HUES64 (cell line): ENCODE results near the gene SSTR3.

Experiments
- H3K27ac ChIP-seq: 2 replicates; pipeline ENCODE4 v1.7.0; 2013; ENCODE audit warnings: low read depth, low read length, inconsistent platforms
- H3K27me3 ChIP-seq: 2 replicates; pipeline ENCODE4 v1.6.1; 2013; ENCODE audit warnings: mild to moderate bottlenecking, low read length; ENCODE audit not compliant: insufficient read depth
- H3K36me3 ChIP-seq: 2 replicates; pipeline ENCODE4 v1.6.1; 2013; ENCODE audit warnings: mild to moderate bottlenecking, low read length; ENCODE audit not compliant: insufficient read depth
- H3K4me1 ChIP-seq: 2 replicates; pipeline ENCODE4 v1.6.1; 2013; ENCODE audit warnings: mild to moderate bottlenecking, low read length, moderate library complexity; ENCODE audit not compliant: insufficient read depth
- H3K4me3 ChIP-seq: 2 replicates; pipeline ENCODE4 v1.5.1; 2013; ENCODE audit warnings: mild to moderate bottlenecking, low read length, moderate library complexity
- H3K9ac ChIP-seq: 2 replicates; pipeline ENCODE4 v1.6.1; 2013; ENCODE audit warnings: mild to moderate bottlenecking, low read depth, low read length
- H3K9me3 ChIP-seq: 2 replicates; pipeline ENCODE4 v1.6.1; 2013; ENCODE audit warnings: low read depth, low read length; ENCODE audit not compliant: insufficient read depth
- WGBS: fragments of 150-250, 120-280 bp; methylation state at CpG from one replicate; pipeline ENCODE4 v1.1.7; 2013; ENCODE audit warnings: missing lambda C conversion rate; 5-methylcytosine and 5-hydroxymethylcytosine counted together

Gene SSTR3

DNA sequence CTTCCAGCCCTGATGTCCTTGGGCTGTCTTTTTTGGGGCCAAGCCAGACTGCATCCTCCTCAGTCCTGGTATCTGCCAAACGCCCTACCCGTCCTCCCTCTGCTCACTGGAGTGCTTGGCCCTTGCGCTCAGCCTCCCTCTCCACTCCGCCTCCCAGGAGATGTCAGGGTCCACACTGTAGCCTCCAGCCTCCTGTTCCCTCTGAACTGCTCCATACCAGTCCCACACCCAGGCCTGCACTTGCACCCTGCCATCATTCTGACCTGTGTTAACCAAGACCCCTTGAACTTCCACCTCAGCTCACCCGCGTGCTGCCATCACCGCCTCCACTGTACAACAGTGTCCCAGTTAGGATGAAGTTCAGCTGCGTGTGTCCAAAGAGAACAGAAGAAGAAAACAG, 56.3 kb downstream of the SSTR3 start:
- H3K27ac ChIP-seq: no peak overlapping the region
- no peaks in the 10 kb centered on the region for H3K9me3 ChIP-seq
- no peak overlapping the region for H3K9ac ChIP-seq
- H3K4me3 ChIP-seq: no peak overlapping the region
- H3K4me1 ChIP-seq: no peaks in the 10 kb centered on the region
- no peaks in the 10 kb centered on the region for H3K27me3 ChIP-seq
- WGBS: 95% methylated on average over 8 of the region's 8 CpGs
- H3K36me3 ChIP-seq: no peaks in the 10 kb centered on the region

DNA sequence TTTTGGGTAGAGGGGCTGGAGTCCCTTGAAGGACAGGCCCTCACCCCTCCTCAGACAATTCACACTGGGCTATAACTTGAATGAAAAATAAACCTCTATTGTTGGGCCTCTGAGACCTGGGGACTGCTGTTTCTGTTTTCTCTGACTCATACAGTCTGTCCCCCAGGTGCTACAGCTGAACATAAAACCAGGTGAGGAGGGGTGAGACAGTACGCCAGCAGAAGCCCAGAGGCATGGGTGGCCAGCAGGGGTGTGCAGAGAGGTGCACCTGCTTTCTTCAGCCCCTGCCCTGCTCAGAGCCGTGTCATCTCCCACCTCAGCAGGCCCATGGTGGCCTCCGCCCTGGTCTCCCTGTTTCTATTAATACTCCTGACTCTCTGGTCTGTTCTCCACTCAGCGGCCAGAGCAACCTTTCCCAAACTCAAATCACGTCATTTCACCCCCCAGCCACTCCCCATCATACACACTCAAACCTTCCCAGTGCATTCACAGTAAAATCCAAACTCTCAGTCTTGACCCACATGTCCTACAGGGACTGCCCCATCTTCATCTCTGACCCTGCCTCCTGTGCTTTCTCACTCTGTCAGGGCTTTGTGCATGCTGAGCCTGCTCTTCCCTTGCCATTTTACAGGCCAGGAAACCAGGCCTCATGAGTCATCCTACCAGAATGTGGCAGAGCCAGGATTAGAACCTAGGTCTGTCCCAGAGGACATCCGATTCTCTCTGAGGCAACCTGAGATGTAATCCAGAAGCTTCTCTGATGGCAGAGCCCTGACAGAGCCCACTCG, 57.2 kb downstream of the SSTR3 start:
- Histone ChIP-seq H3K27ac (no peak overlapping the region), H3K27me3 (no peaks in the 10 kb centered on the region), H3K9me3 (no peaks in the 10 kb centered on the region), H3K4me3 (no peak overlapping the region), H3K4me1 (no peaks in the 10 kb centered on the region), H3K36me3 (no peaks in the 10 kb centered on the region), H3K9ac (no peak overlapping the region)
- WGBS: 88% methylated on average over 7 of the region's 7 CpGs
